Thyroid gland (tissue), 4 donors: ENCODE data around the gene FAM168A.

ENCODE experiments used
- CTCF ChIP-seq, 6 experiments: fragments of 200-600 bp in 3 of 6; fragments of 450-650 bp in 3 of 6; sonication (generic) in 3 of 6; IDR thresholded peaks; one replicate each; pipeline ENCODE4 v1.5.1; 2016 to 2019; ENCODE audit warnings: antibody characterized with exemption in 6 of 6, mild to moderate bottlenecking in 2 of 6, inconsistent platforms in 1 of 6, moderate library complexity in 1 of 6
- POLR2A ChIP-seq, 2 donors: fragments of 450-650 bp; IDR thresholded peaks; one replicate each; pipeline ENCODE4 v1.6.1; 2017; ENCODE audit warnings: antibody characterized with exemption in 2 of 2, mild to moderate bottlenecking in 2 of 2, moderate library complexity in 1 of 2

GRCh38 chr11:73383249-73384124, 214.4 kb downstream of the FAM168A start:
- TF ChIP-seq CTCF (IDR thresholded peaks at IDR 0.05) (no peak), POLR2A (IDR thresholded peaks at IDR 0.05) (no peak)
